ENCODE results near the gene WBP11. TPM values are rescaled to one million over a fixed set of nuclear protein-coding genes. Genes with fewer than 3 reads are reported as not detected.

WBP11 gene
- total RNA-seq, 1 donor from 2014 or later, result 62.4 TPM

- Mint-ChIP-seq H3K27me3 (ENCODE audit: unreplicated experiment) (no peaks in the 10 kb centered on the region), H3K4me1 (ENCODE audit: unreplicated experiment) (peaks cover 58% of the 10 kb centered on the region), H3K27ac (ENCODE audit: unreplicated experiment) (peak overlapping the region; percentile 53), H3K36me3 (ENCODE audit: unreplicated experiment) (peaks cover 8% of the 10 kb centered on the region), H3K9me3 (ENCODE audit: unreplicated experiment) (no peaks in the 10 kb centered on the region), H3K4me3 (ENCODE audit: unreplicated experiment) (peak overlapping the region; percentile 50)
- no peak for DNase-seq (ENCODE audit: extremely low spot score, unreplicated experiment)
- TF ChIP-seq CTCF (IDR thresholded peaks at IDR 0.05), result no peak
Observed at GRCh38 chr12:14771651-14772137, 31.6 kb downstream of the WBP11 start.

- H3K36me3 Mint-ChIP-seq (ENCODE audit: unreplicated experiment), result peaks cover 14% of the 10 kb centered on the region
- TF ChIP-seq CTCF (IDR thresholded peaks at IDR 0.05), result no peak
- no peaks in the 10 kb centered on the region for H3K27me3 Mint-ChIP-seq (ENCODE audit: unreplicated experiment)
- H3K27ac Mint-ChIP-seq (ENCODE audit: unreplicated experiment), result peak overlapping the region; percentile 99
- H3K4me3 Mint-ChIP-seq (ENCODE audit: unreplicated experiment), result peak overlapping the region; percentile 97
- peak; percentile 94 for DNase-seq (ENCODE audit: extremely low spot score, unreplicated experiment)
- peaks cover 49% of the 10 kb centered on the region for H3K4me1 Mint-ChIP-seq (ENCODE audit: unreplicated experiment)
- peaks cover 4% of the 10 kb centered on the region for H3K9me3 Mint-ChIP-seq (ENCODE audit: unreplicated experiment)
Observed at GRCh38 chr12:14770496-14771461, 32.5 kb downstream of the WBP11 start.

GRCh38 chr12:14769969-14770495 is 33.2 kb downstream of the WBP11 start:
- H3K27me3 Mint-ChIP-seq (ENCODE audit: unreplicated experiment), result no peaks in the 10 kb centered on the region
- peaks cover 7% of the 10 kb centered on the region for H3K9me3 Mint-ChIP-seq (ENCODE audit: unreplicated experiment)
- peaks cover 42% of the 10 kb centered on the region for H3K4me1 Mint-ChIP-seq (ENCODE audit: unreplicated experiment)
- H3K4me3 Mint-ChIP-seq (ENCODE audit: unreplicated experiment), result peak overlapping the region; percentile 97
- peaks cover 15% of the 10 kb centered on the region for H3K36me3 Mint-ChIP-seq (ENCODE audit: unreplicated experiment)
- peak; percentile 89 for DNase-seq (ENCODE audit: extremely low spot score, unreplicated experiment)
- peak; percentile 77 for TF ChIP-seq CTCF (IDR thresholded peaks at IDR 0.05)
- H3K27ac Mint-ChIP-seq (ENCODE audit: unreplicated experiment), result peak overlapping the region; percentile 99

- TF ChIP-seq CTCF (IDR thresholded peaks at IDR 0.05), result no peak
- peak overlapping the region; percentile 97 for H3K4me3 Mint-ChIP-seq (ENCODE audit: unreplicated experiment)
- no peaks in the 10 kb centered on the region for H3K27me3 Mint-ChIP-seq (ENCODE audit: unreplicated experiment)
- peak overlapping the region; percentile 99 for H3K27ac Mint-ChIP-seq (ENCODE audit: unreplicated experiment)
- H3K9me3 Mint-ChIP-seq (ENCODE audit: unreplicated experiment), result peaks cover 7% of the 10 kb centered on the region
- DNase-seq (ENCODE audit: extremely low spot score, unreplicated experiment), result no peak
- H3K36me3 Mint-ChIP-seq (ENCODE audit: unreplicated experiment), result peaks cover 15% of the 10 kb centered on the region
- peaks cover 38% of the 10 kb centered on the region for H3K4me1 Mint-ChIP-seq (ENCODE audit: unreplicated experiment)
Observed at GRCh38 chr12:14769466-14769968, 33.8 kb downstream of the WBP11 start.
